Measurements from ENCODE around the gene ASPSCR1. TPM values are rescaled to one million over a fixed set of nuclear protein-coding genes. Genes with fewer than 3 reads are reported as not detected.

Gene ASPSCR1
- total and polyA plus RNA-seq, 2 of the 8 experiments (the other 6 are each of a cell fraction or from before 2014, with no cell fraction given), result 33.3 to 43.7 TPM

DNA sequence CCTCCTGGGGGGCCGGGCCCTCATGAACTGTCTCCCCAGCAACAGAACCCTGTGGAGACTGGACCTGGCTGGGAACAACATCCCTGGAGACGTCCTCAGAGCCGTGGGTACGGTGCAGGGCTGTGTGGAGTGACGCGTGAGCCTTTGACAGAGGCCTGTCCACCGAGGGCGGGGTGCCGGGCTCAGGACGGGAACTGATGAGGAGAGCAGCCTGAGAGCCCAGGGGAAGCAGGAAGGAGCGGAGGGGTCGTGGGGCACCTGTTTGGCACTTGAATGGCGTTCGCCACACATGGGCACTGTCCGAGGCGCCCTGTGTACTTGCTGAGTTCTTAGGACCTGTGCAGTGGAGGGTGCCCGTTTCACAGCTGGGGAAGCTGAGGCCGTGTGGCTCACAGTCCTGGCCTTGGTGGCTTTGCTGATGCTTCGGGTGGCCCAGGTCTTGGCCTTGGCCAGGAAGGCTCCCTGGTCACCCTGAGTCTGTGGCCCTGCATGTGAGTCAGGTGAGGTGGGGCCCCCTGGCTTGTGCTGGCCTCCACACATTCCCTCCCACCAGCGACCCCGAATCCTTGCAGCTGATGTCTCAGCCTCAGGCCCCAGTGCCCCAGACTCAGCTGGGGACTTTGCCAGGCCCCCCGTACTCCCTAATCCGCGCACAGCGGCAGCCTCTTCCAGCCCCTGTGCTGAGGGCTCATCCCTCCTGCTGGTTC lies 48.1 kb downstream of the ASPSCR1 start:
- Histone ChIP-seq H3K36me3 (ENCODE audit: control insufficient read depth in 2 of 4, insufficient read depth in 4 of 4, low read length in 3 of 4) (no peaks in the 10 kb centered on the region; a peak in 1 of 8 replicates), H4K91ac (replicated peaks; ENCODE audit: insufficient read length, low read length) (no peak overlapping the region), H4K5ac (ENCODE audit: insufficient read length, low read depth, low read length) (no peak overlapping the region), H4K8ac (ENCODE audit: extremely low read depth, insufficient read depth, low read length) (no peak overlapping the region; the same call in 1 of the 2 replicates), H3K56ac (replicated peaks; ENCODE audit: insufficient read length, low read depth, low read length) (no peak overlapping the region), H2AFZ (ENCODE audit: low read length) (no peak overlapping the region), H2AK5ac (ENCODE audit: low read depth, low read length) (no peak overlapping the region), H2BK120ac (replicated peaks; ENCODE audit: low read depth, low read length) (no peak overlapping the region), H2BK5ac (ENCODE audit: low read depth, low read length) (no peak overlapping the region), H2BK20ac (ENCODE audit: low read length) (no peak overlapping the region), H3K4me2 (ENCODE audit: insufficient read depth in 1 of 2, low read depth in 2 of 2, low read length in 2 of 2) (no peak overlapping the region), H2BK12ac (ENCODE audit: low read depth, low read length) (no peak overlapping the region), H3K27me3 (replicated peaks in 1 of 4; ENCODE audit: control insufficient read depth in 3 of 4, extremely low read depth in 1 of 4, insufficient read depth in 3 of 4, low read length in 3 of 4) (no peaks in the 10 kb centered on the region), H3K79me2 (ENCODE audit: control insufficient read depth in 1 of 2, insufficient read depth in 2 of 2, low read length in 2 of 2) (peaks cover 0 to 12% of the 10 kb centered on the region in 2 experiments; a peak in 1 of 4 replicates), H3K9ac (replicated peaks in 1 of 4; ENCODE audit: extremely low read depth in 1 of 4, low read depth in 3 of 4, low read length in 3 of 4) (no peak overlapping the region; a peak in 1 of 7 replicates), H3K23me2 (ENCODE audit: low read depth, low read length) (peaks cover 12% of the 10 kb centered on the region), H3K4me1 (replicated peaks in 1 of 4; ENCODE audit: control insufficient read depth in 3 of 4, insufficient read depth in 4 of 4, low read length in 3 of 4) (peaks cover 0 to 14% (median 8%) of the 10 kb centered on the region in 4 experiments; a peak in 5 of 7 replicates), H2BK15ac (ENCODE audit: low read length) (no peak overlapping the region), H3K4me3 (ENCODE audit: extremely low read depth in 1 of 4, insufficient read depth in 2 of 4, low read depth in 3 of 4, low read length in 4 of 4) (no peak overlapping the region), H3K9me3 (ENCODE audit: insufficient read depth in 2 of 2, low read depth in 1 of 2, low read length in 1 of 2) (no peaks in the 10 kb centered on the region), H4K20me1 (replicated peaks in 1 of 2; ENCODE audit: control insufficient read depth in 1 of 2, insufficient read depth in 2 of 2, low read length in 2 of 2) (peaks cover 1 to 18% of the 10 kb centered on the region in 2 experiments), H3K14ac (ENCODE audit: insufficient read length) (no peak overlapping the region), H3K27ac (ENCODE audit: low read depth, low read length) (no peak overlapping the region), H3K4ac (replicated peaks; ENCODE audit: insufficient read length, low read depth, low read length) (no peak overlapping the region), H3K18ac (ENCODE audit: extremely low read depth, low read length) (no peak overlapping the region), H3K79me1 (ENCODE audit: low read depth, low read length) (peaks cover 4% of the 10 kb centered on the region; the same call in 1 of the 2 replicates), H3K23ac (ENCODE audit: insufficient read length) (no peak overlapping the region)
- 91% methylated on average over 25 of the region's 25 CpGs; no CpG with 5 or more reads in 1 of the 2 experiments for WGBS, 2 experiments (ENCODE audit: extremely low coverage in 1 of 2, insufficient coverage in 1 of 2, insufficient read length in 1 of 2, insufficient replicate concordance in 2 of 2, low coverage in 1 of 2, low lambda C conversion rate in 2 of 2, missing lambda C conversion rate in 1 of 2)
- FAIRE-seq, result no peak
- no peak for DNase-seq (ENCODE audit: low read depth in 1 of 2, low spot score in 2 of 2)
- ChIA-PET CTCF (ENCODE audit: partially characterized antibody) (interaction anchor here (1.1 to 1.4 kb wide), 3 partner anchors 27 to 128 kb away, joined by 3 to 4 read pairs (median 3); partner anchors contain the start of genes GPS1 and RFNG), POLR2A (ENCODE audit: partially characterized antibody) (interaction anchor here (0.6 to 1.5 kb wide), 2 partner anchors 71 to 154 kb away, joined by 3 to 4 read pairs; no protein-coding TSS in a partner anchor)
- TF ChIP-seq BCL11A (IDR thresholded peaks at IDR 0.05; ENCODE audit: low read depth in 2 of 2, low read length in 2 of 2) (no peak), RAD21 (IDR thresholded peaks at IDR 0.05 in 1 of 2, conservative IDR thresholded peaks at IDR 0.05 in 1 of 2; ENCODE audit: low read depth in 2 of 2, low read length in 2 of 2) (no peak), RNF2 (IDR thresholded peaks at IDR 0.05; ENCODE audit: borderline replicate concordance, low read depth, low read length, missing control alignments, poor library complexity, severe bottlenecking) (no peak), SIRT6 (IDR thresholded peaks at IDR 0.05; ENCODE audit: low read length) (no peak), SIX5 (IDR thresholded peaks at IDR 0.05; ENCODE audit: low read depth, low read length) (no peak), SP2 (IDR thresholded peaks at IDR 0.05; ENCODE audit: low read length) (no peak)
